SK-N-SH treated with all-trans-retinoic acid at 6 μM for 48 hours (cell line): ENCODE data around the gene EGFL6.

Source experiments
- ARNTL ChIP-seq: fragments of 450-650 bp; formaldehyde crosslinking; IDR thresholded peaks from 2 replicates; pipeline ENCODE4 v1.5.0; 2020; ENCODE audit warnings: low read depth, mild to moderate bottlenecking, moderate library complexity, borderline replicate concordance
- CREB5 ChIP-seq: fragments of 250-450 bp; sonication (Bioruptor Pico); IDR thresholded peaks from 2 replicates; pipeline ENCODE4 v1.5.1; 2020; ENCODE audit warnings: low read depth, mild to moderate bottlenecking, moderate library complexity
- GLIS3 ChIP-seq: fragments of 250-450 bp; sonication (Bioruptor Pico); IDR thresholded peaks from 2 replicates; pipeline ENCODE4 v1.5.0; 2020; ENCODE audit warnings: mild to moderate bottlenecking, moderate library complexity
- RARB ChIP-seq: fragments of 250-450 bp; sonication (Bioruptor Pico); IDR thresholded peaks from 2 replicates; pipeline ENCODE4 v1.8.0; 2021; ENCODE audit warnings: mild to moderate bottlenecking, moderate library complexity
- ZFP30 ChIP-seq: fragments of 450-650 bp; formaldehyde crosslinking; IDR thresholded peaks from 2 replicates; pipeline ENCODE4 v1.5.0; 2022; ENCODE audit warnings: mild to moderate bottlenecking, moderate library complexity
- ZNF565 ChIP-seq: fragments of 450-650 bp; formaldehyde crosslinking; conservative IDR thresholded peaks from 2 replicates; pipeline ENCODE4 v1.5.0; 2020; ENCODE audit warnings: low read depth, mild to moderate bottlenecking, moderate library complexity

DNA sequence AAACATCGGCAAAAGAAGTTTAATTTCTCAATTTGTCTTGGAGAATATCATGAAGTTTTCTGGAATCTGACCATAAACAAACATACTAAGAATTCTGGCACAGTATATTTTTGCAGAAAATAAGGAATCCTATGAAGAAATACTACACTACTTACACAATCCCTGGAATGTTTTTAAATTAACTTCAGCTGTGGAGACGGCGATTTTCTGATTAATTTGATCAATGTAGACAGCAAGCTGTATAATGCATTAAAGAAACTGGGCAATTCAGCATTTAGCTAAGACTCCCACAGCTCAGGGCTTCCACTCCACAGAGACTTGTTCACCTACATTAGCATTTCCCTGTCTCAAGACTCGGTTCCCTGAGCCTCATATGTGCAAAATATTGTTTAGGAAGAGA lies 12.2 kb downstream of the EGFL6 start:
- TF ChIP-seq GLIS3 (CRISPR knock-in tag) (no peak), ARNTL (CRISPR knock-in tag) (no peak), ZFP30 (CRISPR knock-in tag) (no peak), RARB (CRISPR knock-in tag) (no peak), ZNF565 (CRISPR knock-in tag) (no peak), CREB5 (no peak)
